Breast epithelium (tissue), 4 donors: ENCODE results near the gene KCNQ2. TPM values are rescaled to one million over a fixed set of nuclear protein-coding genes. Genes with fewer than 3 reads are reported as not detected.

ENCODE experiments used
- DNase-seq, 2 donors: peaks; one replicate each; pipeline ENCODE4 v3.0.0-alpha.2; 2019; ENCODE audit warnings: low spot score in 2 of 2
- H3K27ac ChIP-seq, 2 donors: fragments of 200-600 bp; sonication (generic) in 1 of 2; one replicate each; pipeline ENCODE4 v1.5.1; 2016 to 2019; ENCODE audit warnings: mild to moderate bottlenecking in 1 of 2
- H3K27me3 ChIP-seq, 2 donors: fragments of 200-600 bp; sonication (generic) in 1 of 2; one replicate each; pipeline versions ENCODE4 v1.5.1 to v1.6.0; 2017 to 2019; ENCODE audit warnings: control low read depth in 1 of 2, mild to moderate bottlenecking in 1 of 2
- H3K36me3 ChIP-seq: fragments of 200-600 bp; one replicate; pipeline ENCODE4 v1.5.1; 2019
- H3K4me1 ChIP-seq, 2 donors: fragments of 200-600 bp; sonication (generic); one replicate each; pipeline ENCODE4 v1.5.1; 2016 to 2019; ENCODE audit warnings: control low read depth in 1 of 2
- H3K4me3 ChIP-seq, 3 donors: fragments of 200-600 bp; sonication (generic); 1 replicate in 2 of 3; 2 replicates in 1 of 3; pipeline ENCODE4 v1.5.1; 2016 to 2019; ENCODE audit warnings: mild to moderate bottlenecking in 3 of 3, moderate library complexity in 2 of 3
- H3K9me3 ChIP-seq, 2 donors: fragments of 200-600 bp; sonication (generic) in 1 of 2; one replicate each; pipeline ENCODE4 v1.5.1; 2016 to 2019; ENCODE audit warnings: control low read depth in 1 of 2
- POLR2A ChIP-seq: fragments of 450-650 bp; IDR thresholded peaks from one replicate; pipeline ENCODE4 v1.6.1; 2016; ENCODE audit warnings: antibody characterized with exemption, mild to moderate bottlenecking, moderate library complexity
- POLR2AphosphoS5 ChIP-seq, 3 donors: sonication (generic); formaldehyde crosslinking; IDR thresholded peaks; one replicate each; pipeline ENCODE4 v1.6.1; 2017; ENCODE audit warnings: antibody characterized with exemption in 3 of 3
- intact Hi-C: fragments of 100-400 bp; cut with DNase I; formaldehyde crosslinking; loops from one replicate; pipeline ENCODE4 v1.15.1; 2023; ENCODE audit warnings: low total_unique reads
- total RNA-seq, 3 donors: library from RNA; depleted of rRNA; stranded (reverse); fragments of >200 nt; gene quantifications; one replicate each; pipeline ENCODE4 v1.1.0, GENCODE V29; 2016
- TF ChIP-seq, protein P1 (sequence below), 3 donors: fragments of 450-650 bp; IDR thresholded peaks; one replicate each; pipeline ENCODE4 v1.5.1; 2016 to 2017; ENCODE audit warnings: antibody characterized with exemption in 3 of 3, mild to moderate bottlenecking in 3 of 3, moderate library complexity in 3 of 3

Gene KCNQ2
- total RNA-seq, 3 donors from 2014 or later: not detected

DNA sequence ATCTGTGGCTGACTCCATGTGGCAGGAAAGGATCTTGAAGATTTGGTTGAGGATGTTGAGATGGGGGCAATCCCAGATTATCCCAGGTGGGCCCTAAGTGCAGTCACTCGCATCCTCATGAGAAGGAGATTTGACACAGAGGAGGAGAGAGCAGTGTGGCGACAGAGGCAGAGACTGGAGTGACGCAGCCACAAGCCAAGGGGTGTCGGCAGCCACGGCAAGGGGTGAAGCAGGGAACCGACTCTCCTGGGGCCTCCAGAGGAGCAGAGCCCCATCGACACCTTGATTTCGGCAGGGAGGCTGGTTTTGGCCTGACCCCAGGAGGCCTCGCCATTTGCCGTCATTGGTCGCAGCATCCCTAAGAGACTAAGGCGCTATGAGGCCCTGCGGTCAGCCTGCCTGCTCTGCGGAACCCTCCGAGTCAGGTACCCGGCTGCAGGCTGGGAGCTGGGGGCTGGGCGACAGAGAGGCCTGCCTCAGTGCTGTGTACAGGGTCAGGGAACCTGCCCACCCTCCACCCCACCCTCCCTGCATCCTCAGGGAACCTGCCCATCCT is 13.9 kb upstream of the KCNQ2 start:
- no peak overlapping the region for H3K27ac ChIP-seq
- H3K27me3 ChIP-seq: peaks cover 0 to 92% of the 10 kb centered on the region in 2 donors
- TF ChIP-seq, protein P1, sequence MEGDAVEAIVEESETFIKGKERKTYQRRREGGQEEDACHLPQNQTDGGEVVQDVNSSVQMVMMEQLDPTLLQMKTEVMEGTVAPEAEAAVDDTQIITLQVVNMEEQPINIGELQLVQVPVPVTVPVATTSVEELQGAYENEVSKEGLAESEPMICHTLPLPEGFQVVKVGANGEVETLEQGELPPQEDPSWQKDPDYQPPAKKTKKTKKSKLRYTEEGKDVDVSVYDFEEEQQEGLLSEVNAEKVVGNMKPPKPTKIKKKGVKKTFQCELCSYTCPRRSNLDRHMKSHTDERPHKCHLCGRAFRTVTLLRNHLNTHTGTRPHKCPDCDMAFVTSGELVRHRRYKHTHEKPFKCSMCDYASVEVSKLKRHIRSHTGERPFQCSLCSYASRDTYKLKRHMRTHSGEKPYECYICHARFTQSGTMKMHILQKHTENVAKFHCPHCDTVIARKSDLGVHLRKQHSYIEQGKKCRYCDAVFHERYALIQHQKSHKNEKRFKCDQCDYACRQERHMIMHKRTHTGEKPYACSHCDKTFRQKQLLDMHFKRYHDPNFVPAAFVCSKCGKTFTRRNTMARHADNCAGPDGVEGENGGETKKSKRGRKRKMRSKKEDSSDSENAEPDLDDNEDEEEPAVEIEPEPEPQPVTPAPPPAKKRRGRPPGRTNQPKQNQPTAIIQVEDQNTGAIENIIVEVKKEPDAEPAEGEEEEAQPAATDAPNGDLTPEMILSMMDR (IDR thresholded peaks at IDR 0.05): no peak
- no peak for TF ChIP-seq POLR2A
- no peak for TF ChIP-seq POLR2AphosphoS5 (IDR thresholded peaks at IDR 0.05)
- DNase-seq: no peak
- H3K4me1 ChIP-seq: no peaks in the 10 kb centered on the region
- peaks cover 3 to 4% of the 10 kb centered on the region in 2 donors for H3K9me3 ChIP-seq
- intact Hi-C loops: no loop called here
- no peaks in the 10 kb centered on the region for H3K36me3 ChIP-seq
- no peak overlapping the region for H3K4me3 ChIP-seq

DNA sequence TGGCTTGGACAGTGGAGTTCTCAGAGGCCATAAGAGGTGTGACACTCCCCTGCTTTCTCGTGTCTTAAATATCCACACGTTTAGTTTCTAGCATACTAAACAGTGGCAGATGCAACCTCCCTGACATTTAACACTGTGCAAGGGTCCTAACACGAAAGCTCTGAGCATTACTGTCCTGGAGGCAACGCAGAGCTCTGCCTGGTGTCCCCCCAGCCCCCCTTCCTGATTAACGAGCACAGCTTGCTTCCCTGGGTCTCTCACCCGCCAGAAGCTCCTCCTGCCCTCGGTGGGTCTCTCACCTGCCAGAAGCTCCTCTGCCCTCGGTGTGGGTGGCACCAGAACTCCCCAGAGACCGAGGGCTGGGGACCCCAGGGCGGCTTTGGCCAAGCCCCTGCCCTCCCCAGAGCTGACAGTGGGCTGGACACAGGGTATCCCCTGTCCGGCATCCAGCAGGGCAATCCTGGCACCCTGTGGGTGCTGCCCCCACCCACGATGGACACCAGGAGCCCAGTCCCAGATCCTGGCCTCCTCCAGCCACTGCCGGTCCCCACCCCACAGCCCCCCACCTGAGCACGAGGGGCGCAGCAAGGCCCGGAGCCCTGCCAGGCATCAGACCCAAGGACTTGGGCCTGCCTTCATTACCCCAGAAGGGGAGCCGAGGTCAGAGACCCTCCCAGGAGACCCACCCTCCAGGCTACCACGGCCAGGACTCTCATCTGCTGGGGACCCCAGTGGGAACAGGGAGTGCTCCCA is 12.4 kb upstream of the KCNQ2 start:
- peaks cover 0 to 92% of the 10 kb centered on the region in 2 donors for H3K27me3 ChIP-seq
- H3K27ac ChIP-seq: no peak overlapping the region
- no peaks in the 10 kb centered on the region for H3K4me1 ChIP-seq
- peaks cover 3 to 4% of the 10 kb centered on the region in 2 donors for H3K9me3 ChIP-seq
- intact Hi-C loops: no loop called here
- no peak for DNase-seq
- H3K36me3 ChIP-seq: no peaks in the 10 kb centered on the region
- H3K4me3 ChIP-seq: no peak overlapping the region
- TF ChIP-seq POLR2AphosphoS5 (IDR thresholded peaks at IDR 0.05) (no peak), POLR2A (no peak)
- TF ChIP-seq, protein P1 (IDR thresholded peaks at IDR 0.05): no peak

DNA sequence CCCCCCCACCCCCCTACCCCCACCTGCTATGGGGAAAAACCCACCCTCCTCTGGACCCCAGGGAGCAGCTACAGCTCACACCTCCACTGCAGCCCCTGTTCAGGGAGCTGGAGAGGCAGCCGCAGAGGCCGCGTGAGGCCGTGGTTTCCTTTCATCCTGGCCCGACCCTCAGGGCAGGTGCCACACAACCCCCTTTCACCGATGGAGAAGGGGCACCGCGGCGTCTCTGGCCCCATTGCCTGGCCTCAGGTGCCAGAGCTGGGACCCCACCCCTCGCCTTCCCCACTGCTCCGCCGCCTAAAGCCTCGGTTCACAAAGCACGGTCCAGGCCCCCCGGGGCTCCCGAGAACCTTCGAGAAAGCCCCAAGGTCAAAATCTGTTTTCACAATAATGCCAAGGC is 11.8 kb upstream of the KCNQ2 start:
- TF ChIP-seq, protein P1 (IDR thresholded peaks at IDR 0.05): no peak
- TF ChIP-seq POLR2A (no peak), POLR2AphosphoS5 (IDR thresholded peaks at IDR 0.05) (no peak)
- intact Hi-C loops: no loop called here
- no peak overlapping the region for H3K27ac ChIP-seq
- H3K4me1 ChIP-seq: no peaks in the 10 kb centered on the region
- peaks cover under 1 to 93% of the 10 kb centered on the region in 2 donors for H3K27me3 ChIP-seq
- H3K9me3 ChIP-seq: peaks cover 3 to 4% of the 10 kb centered on the region in 2 donors
- H3K36me3 ChIP-seq: no peaks in the 10 kb centered on the region
- no peak for DNase-seq
- no peak overlapping the region for H3K4me3 ChIP-seq

DNA sequence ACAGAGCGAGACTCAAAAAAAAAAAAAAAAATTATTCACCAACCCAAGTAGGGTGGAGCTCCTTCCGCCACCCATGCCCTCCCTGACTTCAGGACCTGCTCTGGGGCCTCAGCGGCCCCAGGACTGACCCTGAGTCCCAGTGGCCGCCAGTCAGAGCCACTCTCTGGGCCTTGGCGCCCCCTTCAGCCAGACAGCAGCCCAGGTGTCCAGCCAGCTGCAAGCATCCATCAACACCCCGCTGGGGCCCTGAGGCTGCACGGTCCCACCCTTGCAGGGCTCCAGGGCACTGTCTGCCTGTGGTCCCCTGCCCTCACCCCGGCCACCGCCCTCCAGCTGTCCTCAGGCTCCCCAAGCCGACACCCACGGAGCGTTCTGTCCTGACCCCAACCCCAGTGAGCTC is 11.4 kb upstream of the KCNQ2 start:
- TF ChIP-seq POLR2A: no peak
- TF ChIP-seq, protein P1 (IDR thresholded peaks at IDR 0.05): no peak
- TF ChIP-seq POLR2AphosphoS5 (IDR thresholded peaks at IDR 0.05): no peak
- H3K4me3 ChIP-seq: no peak overlapping the region
- no peaks in the 10 kb centered on the region for H3K36me3 ChIP-seq
- peaks cover 3 to 4% of the 10 kb centered on the region in 2 donors for H3K9me3 ChIP-seq
- no peaks in the 10 kb centered on the region for H3K4me1 ChIP-seq
- H3K27ac ChIP-seq: no peak overlapping the region
- H3K27me3 ChIP-seq: peaks cover 2 to 93% of the 10 kb centered on the region in 2 donors
- DNase-seq: no peak
- intact Hi-C loops: no loop called here

DNA sequence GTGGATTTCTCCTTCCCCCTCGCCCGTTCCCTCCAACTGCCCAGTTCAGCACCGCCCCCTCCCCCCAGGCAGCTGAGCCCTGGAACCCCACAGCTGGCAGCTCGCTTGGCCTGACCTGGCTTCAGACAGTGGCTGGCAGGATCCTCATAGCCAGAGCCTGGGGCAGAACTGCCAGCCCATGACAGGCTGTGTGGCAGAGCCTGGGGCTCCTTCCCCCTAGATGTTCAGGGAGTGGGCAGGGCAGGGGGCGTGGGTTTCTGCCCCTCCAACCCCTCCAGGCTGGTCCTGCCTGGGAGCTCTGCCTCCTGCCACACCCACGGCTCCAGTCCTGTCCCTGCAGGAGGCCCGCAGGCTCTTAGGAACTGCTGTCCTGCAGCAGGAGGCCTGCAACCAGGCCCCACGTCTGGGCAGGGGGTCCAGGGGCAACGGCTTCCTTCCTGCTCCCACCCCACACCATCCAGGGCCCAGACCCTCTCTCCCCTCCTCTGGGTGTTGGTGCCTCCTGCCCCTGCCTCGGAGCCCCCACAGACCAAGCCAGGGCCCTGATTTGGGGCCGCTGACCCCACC is 9.6 kb upstream of the KCNQ2 start:
- TF ChIP-seq, protein P1 (IDR thresholded peaks at IDR 0.05): no peak
- no peak for TF ChIP-seq POLR2AphosphoS5 (IDR thresholded peaks at IDR 0.05)
- no peak for TF ChIP-seq POLR2A
- Histone ChIP-seq H3K4me3 (no peak overlapping the region), H3K4me1 (no peaks in the 10 kb centered on the region), H3K9me3 (peaks cover 3 to 4% of the 10 kb centered on the region in 2 donors), H3K27me3 (peaks cover 2 to 94% of the 10 kb centered on the region in 2 donors), H3K36me3 (no peaks in the 10 kb centered on the region), H3K27ac (no peak overlapping the region)
- intact Hi-C loops: no loop called here
- DNase-seq: no peak
